MM.1S (cell line): ENCODE data around the gene GNAT1.

Experiments
- EZH2 ChIP-seq: fragments of 300-600 bp; sonication (generic); optimal IDR thresholded peaks from 2 replicates; pipeline ENCODE3; 2017; ENCODE audit warnings: low read depth, mild to moderate bottlenecking, antibody characterized with exemption, low read length, mixed read lengths
- EZH2phosphoT487 ChIP-seq: fragments of 300-600 bp; sonication (generic); IDR thresholded peaks from 2 replicates; pipeline ENCODE4 v1.6.1; 2018; ENCODE audit warnings: antibody characterized with exemption, low read length
- TF ChIP-seq, protein P1 (sequence below): fragments of 300-600 bp; sonication (generic); IDR thresholded peaks from 2 replicates; pipeline ENCODE4 v1.5.1; 2016; ENCODE audit warnings: antibody characterized with exemption, low read length, mixed read lengths

- TF ChIP-seq, protein P1, sequence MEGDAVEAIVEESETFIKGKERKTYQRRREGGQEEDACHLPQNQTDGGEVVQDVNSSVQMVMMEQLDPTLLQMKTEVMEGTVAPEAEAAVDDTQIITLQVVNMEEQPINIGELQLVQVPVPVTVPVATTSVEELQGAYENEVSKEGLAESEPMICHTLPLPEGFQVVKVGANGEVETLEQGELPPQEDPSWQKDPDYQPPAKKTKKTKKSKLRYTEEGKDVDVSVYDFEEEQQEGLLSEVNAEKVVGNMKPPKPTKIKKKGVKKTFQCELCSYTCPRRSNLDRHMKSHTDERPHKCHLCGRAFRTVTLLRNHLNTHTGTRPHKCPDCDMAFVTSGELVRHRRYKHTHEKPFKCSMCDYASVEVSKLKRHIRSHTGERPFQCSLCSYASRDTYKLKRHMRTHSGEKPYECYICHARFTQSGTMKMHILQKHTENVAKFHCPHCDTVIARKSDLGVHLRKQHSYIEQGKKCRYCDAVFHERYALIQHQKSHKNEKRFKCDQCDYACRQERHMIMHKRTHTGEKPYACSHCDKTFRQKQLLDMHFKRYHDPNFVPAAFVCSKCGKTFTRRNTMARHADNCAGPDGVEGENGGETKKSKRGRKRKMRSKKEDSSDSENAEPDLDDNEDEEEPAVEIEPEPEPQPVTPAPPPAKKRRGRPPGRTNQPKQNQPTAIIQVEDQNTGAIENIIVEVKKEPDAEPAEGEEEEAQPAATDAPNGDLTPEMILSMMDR, result no peak
- TF ChIP-seq EZH2, result no peak
- TF ChIP-seq EZH2phosphoT487, result no peak
These were observed 35.5 kb upstream of the GNAT1 start for GRCh38 chr3:50155891-50156290.
